OCI-LY7 (cell line): ENCODE data around the gene UBAP1. TPM values are rescaled to one million over a fixed set of nuclear protein-coding genes. Genes with fewer than 3 reads are reported as not detected.

Source experiments
- BruUV-seq: library from RNA; stranded (reverse); fragments of 400-500 nt; replicated peaks from 2 replicates; lab custom pipeline; 2021; lab: Mats Ljungman, UMichigan
- CTCF ChIA-PET: fragments of 300-600 bp; sonication (Branson Sonifier 250); formaldehyde crosslinking; loops from one replicate; lab custom pipeline; 2022; ENCODE audit warnings: antibody characterized with exemption; ENCODE audit not compliant: unreplicated experiment; lab: Charles Lee
- POLR2A ChIA-PET: fragments of 300-600 bp; sonication (Branson Sonifier 250); formaldehyde crosslinking; loops from one replicate; lab custom pipeline; 2022; ENCODE audit warnings: antibody characterized with exemption; lab: Charles Lee
- DNase-seq: peaks from one replicate; pipeline ENCODE4 v3.0.0-alpha.2; 2015; ENCODE audit warnings: low spot score
- H2AFZ ChIP-seq: fragments of 200-600 bp; sonication (generic), shearing (Covaris generic); 2 replicates; pipeline ENCODE4 v1.6.1; 2014; ENCODE audit warnings: mild to moderate bottlenecking, antibody characterized with exemption, low read length, moderate library complexity
- H3K27ac ChIP-seq: fragments of 200-600 bp; sonication (generic); 2 replicates; pipeline ENCODE4 v1.5.1; 2014; ENCODE audit warnings: mixed run types, low read depth, mild to moderate bottlenecking, moderate library complexity, low read length, inconsistent platforms; ENCODE audit not compliant: poor library complexity, severe bottlenecking
- H3K36me3 ChIP-seq: fragments of 200-600 bp; sonication (generic); 2 replicates; pipeline ENCODE4 v1.6.1; 2014; ENCODE audit warnings: mild to moderate bottlenecking, antibody characterized with exemption, low read length, moderate library complexity, mixed read lengths; ENCODE audit not compliant: insufficient read depth
- H3K4me1 ChIP-seq: fragments of 200-600 bp; sonication (generic); 2 replicates; pipeline ENCODE4 v1.5.1; 2014; ENCODE audit warnings: mild to moderate bottlenecking, low read length; ENCODE audit not compliant: insufficient read depth, poor library complexity, severe bottlenecking
- H3K4me2 ChIP-seq: fragments of 200-600 bp; sonication (generic); 2 replicates; pipeline ENCODE4 v1.6.1; 2014; ENCODE audit warnings: mild to moderate bottlenecking, low read length
- H3K4me3 ChIP-seq: fragments of 200-600 bp; sonication (generic); 2 replicates; pipeline ENCODE4 v1.5.1; 2014; ENCODE audit warnings: mild to moderate bottlenecking, low read depth, low read length; ENCODE audit not compliant: poor library complexity, severe bottlenecking
- H3K79me2 ChIP-seq: fragments of 200-600 bp; sonication (generic); 2 replicates; pipeline ENCODE4 v1.6.1; 2016; ENCODE audit warnings: low read depth, mild to moderate bottlenecking, low read length, moderate library complexity, mixed read lengths; ENCODE audit not compliant: insufficient read depth
- H3K9me2 ChIP-seq: fragments of 200-600 bp; sonication (generic); 2 replicates; pipeline ENCODE4 v1.6.1; 2016; ENCODE audit warnings: mild to moderate bottlenecking, low read length, mixed read lengths; ENCODE audit not compliant: insufficient read depth
- H3K9me3 ChIP-seq: fragments of 200-600 bp; sonication (generic); 2 replicates; pipeline ENCODE4 v1.6.1; 2014; ENCODE audit warnings: mild to moderate bottlenecking, mixed run types, low read length, mixed read lengths
- H4K20me1 ChIP-seq: fragments of 200-600 bp; sonication (generic); 2 replicates; pipeline ENCODE4 v1.6.1; 2014; ENCODE audit warnings: mild to moderate bottlenecking, antibody characterized with exemption, low read length, moderate library complexity, mixed read lengths; ENCODE audit not compliant: insufficient read depth
- CTCF ChIP-seq: fragments of 200-600 bp; sonication (generic); conservative IDR thresholded peaks from 2 replicates; pipeline ENCODE4 v1.5.1; 2014; ENCODE audit warnings: mild to moderate bottlenecking, antibody characterized with exemption, low read length, moderate library complexity, mixed read lengths
- EZH2phosphoT487 ChIP-seq: fragments of 200-600 bp; sonication (generic); IDR thresholded peaks from 2 replicates; pipeline ENCODE4 v1.6.1; 2018; ENCODE audit warnings: low read depth, borderline replicate concordance, mild to moderate bottlenecking, mixed run types, antibody characterized with exemption, low read length, moderate library complexity, mixed read lengths
- intact Hi-C: fragments of 100-400 bp; cut with micrococcal nuclease; formaldehyde crosslinking; loops from one replicate; pipeline ENCODE4 v1.10.0; 2022; ENCODE audit not compliant: unreplicated experiment
- total RNA-seq, 2 experiments: library from RNA; depleted of rRNA in 1 of 2; stranded (reverse); fragments of >200 nt in 1 of 2; shearing (Covaris generic) in 1 of 2; gene quantifications; 2 replicates each; pipeline ENCODE4 v1.2.3, GENCODE V29; 2014 to 2022

UBAP1 gene
- total RNA-seq, 2 experiments from 2014 or later = 12.4 to 22.4 TPM

- intact Hi-C loops = no loop called here
- no peak overlapping the region for H3K27ac ChIP-seq
- H3K4me2 ChIP-seq = 0 out of 2 replicates have a peak overlapping the region, but pooled peaks have one; percentile 7
- H3K36me3 ChIP-seq = peaks cover 20% of the 10 kb centered on the region
- POLR2A ChIA-PET = interaction anchor here (0.8 kb wide), 1 partner anchor 271 kb away, joined by 3 read pairs; no protein-coding TSS in a partner anchor
- H3K9me2 ChIP-seq = no peaks in the 10 kb centered on the region
- 0 out of 2 replicates have a peak, but pooled peaks cover 5% of the 10 kb centered on the region for H4K20me1 ChIP-seq
- no peak for TF ChIP-seq CTCF
- TF ChIP-seq EZH2phosphoT487 = no peak
- H3K4me3 ChIP-seq = no peak overlapping the region
- no peaks in the 10 kb centered on the region for H3K9me3 ChIP-seq
- peaks cover 7% of the 10 kb centered on the region for H3K4me1 ChIP-seq
- H3K79me2 ChIP-seq = peaks cover 81% of the 10 kb centered on the region
- H2AFZ ChIP-seq = no peak overlapping the region
- DNase-seq = peak; percentile 14
- CTCF ChIA-PET = no interaction called here
- BruUV-seq = TSS peak; percentile 14
Observed at GRCh38 chr9:34185778-34186551, 7.1 kb downstream of the UBAP1 start.

GRCh38 chr9:34187891-34188240, 9.0 kb downstream of the UBAP1 start:
- H3K9me3 ChIP-seq = no peaks in the 10 kb centered on the region
- 0 out of 2 replicates have a peak, but pooled peaks cover 5% of the 10 kb centered on the region for H4K20me1 ChIP-seq
- intact Hi-C loops = no loop called here
- H3K4me3 ChIP-seq = no peak overlapping the region
- H3K79me2 ChIP-seq = peaks cover 82% of the 10 kb centered on the region
- DNase-seq = no peak
- ChIA-PET POLR2A (interaction anchor here (0.7 to 1.1 kb wide), 2 partner anchors 8 to 12 kb away, joined by 6 to 7 read pairs; no protein-coding TSS in a partner anchor), CTCF (no interaction called here)
- no peak overlapping the region for H3K27ac ChIP-seq
- H3K4me1 ChIP-seq = peaks cover 12% of the 10 kb centered on the region
- no TSS peak for BruUV-seq
- no peak overlapping the region for H3K4me2 ChIP-seq
- peaks cover 20% of the 10 kb centered on the region for H3K36me3 ChIP-seq
- TF ChIP-seq CTCF (no peak), EZH2phosphoT487 (no peak)
- no peak overlapping the region for H2AFZ ChIP-seq
- no peaks in the 10 kb centered on the region for H3K9me2 ChIP-seq
